ENCODE measurements around the gene FGF22. TPM values are rescaled to one million over a fixed set of nuclear protein-coding genes. Genes with fewer than 3 reads are reported as not detected.
A peak's percentile ranks its signal among the peaks of the same experiment; 100 is the strongest.

Gene FGF22
- polyA plus RNA-seq, 4 donors, result 0.12 to 0.30 TPM; not detected in 2

DNA sequence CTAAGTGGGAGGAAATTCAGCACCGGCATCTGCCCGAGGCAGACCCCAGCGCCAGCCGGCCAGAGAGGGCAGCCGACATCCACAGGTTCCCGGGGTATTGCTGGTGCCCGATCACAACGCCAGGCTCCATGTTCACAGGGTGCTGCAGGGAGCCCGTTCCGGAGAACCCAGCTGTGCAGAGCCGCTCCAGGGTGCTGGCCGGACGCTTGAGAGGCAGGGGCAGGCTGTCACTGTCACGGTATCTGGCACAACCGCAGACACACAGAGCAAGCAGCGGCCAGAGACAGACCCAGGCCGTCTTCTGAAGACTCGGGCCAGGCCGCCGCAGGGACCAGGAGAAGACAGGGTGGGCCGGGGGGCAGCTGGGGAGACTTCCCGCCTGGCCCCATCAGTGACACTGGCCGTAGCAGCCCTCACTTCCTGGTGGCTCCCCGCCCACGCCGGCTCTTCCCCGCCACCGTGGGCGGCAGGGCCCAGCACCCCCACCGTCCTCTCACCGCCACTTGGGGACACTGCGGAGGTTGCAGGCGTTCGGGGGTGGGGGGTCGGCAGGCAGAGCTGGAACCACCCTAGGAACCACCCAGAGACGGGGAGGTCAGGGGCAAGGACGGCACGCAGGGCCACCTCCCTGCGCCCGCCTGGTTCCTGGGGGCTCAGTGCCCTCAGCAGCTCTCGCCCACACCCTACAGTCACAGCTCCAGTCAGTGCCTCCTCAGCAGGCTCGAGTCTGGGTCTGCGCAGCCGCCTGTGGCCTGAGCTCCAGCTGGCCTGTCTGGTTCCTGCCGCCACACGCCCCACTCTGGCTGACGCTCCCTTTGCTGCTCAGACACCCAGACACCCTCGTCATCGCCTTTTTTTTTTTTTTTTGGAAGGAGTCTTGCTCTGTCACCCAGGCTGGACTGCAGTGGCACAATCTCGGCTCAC, 19.5 kb downstream of the FGF22 start:
- FAIRE-seq, result no peak
- no peaks in the 10 kb centered on the region for H3K9me3 ChIP-seq (ENCODE audit: control insufficient read depth in 2 of 2, insufficient read depth in 1 of 2, low read depth in 1 of 2, low read length in 1 of 2)
- no peak for DNase-seq
- H3K27me3 ChIP-seq (ENCODE audit: control insufficient read depth in 3 of 3, insufficient read depth in 3 of 3, low read length in 3 of 3), result no peaks in the 10 kb centered on the region
- peak overlapping the region in 2 of 3 donors; percentile 37 to 63 for H3K27ac ChIP-seq (ENCODE audit: low read depth in 1 of 3, low read length in 2 of 3)
- WGBS, 3 donors, result 58 to 67% (median 63%) methylated on average over 50 of the region's 50 CpGs
- peaks cover 0 to 62% (median 2%) of the 10 kb centered on the region in 3 donors for H3K36me3 ChIP-seq (ENCODE audit: control insufficient read depth in 3 of 3, insufficient read depth in 2 of 3, low read depth in 1 of 3, low read length in 3 of 3)
- H3K4me1 ChIP-seq (ENCODE audit: control insufficient read depth in 3 of 3, insufficient read depth in 2 of 3, low read depth in 1 of 3, low read length in 2 of 3), result peaks cover 10 to 60% (median 15%) of the 10 kb centered on the region in 3 donors
- peak overlapping the region in 1 of 3 donors; percentile 1 for H3K4me3 ChIP-seq (ENCODE audit: low read depth in 1 of 3, low read length in 3 of 3)

GRCh38 chr19:660793-661426, 21.2 kb downstream of the FGF22 start:
- H3K4me1 ChIP-seq (ENCODE audit: control insufficient read depth in 3 of 3, insufficient read depth in 2 of 3, low read depth in 1 of 3, low read length in 2 of 3), result peaks cover 10 to 70% (median 15%) of the 10 kb centered on the region in 3 donors
- no peak for FAIRE-seq
- 5 to 22% (median 13%) methylated on average over 19 to 20 of the region's 20 CpGs for WGBS, 3 donors

GRCh38 chr19:661427-662196, 21.9 kb downstream of the FGF22 start:
- Histone ChIP-seq H3K9me3 (ENCODE audit: control insufficient read depth in 2 of 2, insufficient read depth in 1 of 2, low read depth in 1 of 2, low read length in 1 of 2) (peaks cover 0 to under 1% of the 10 kb centered on the region in 2 donors), H3K4me3 (ENCODE audit: low read depth in 1 of 3, low read length in 3 of 3) (peak overlapping the region; percentile 64 to 100 (median 95)), H3K36me3 (ENCODE audit: control insufficient read depth in 3 of 3, insufficient read depth in 2 of 3, low read depth in 1 of 3, low read length in 3 of 3) (peaks cover 0 to 42% (median 2%) of the 10 kb centered on the region in 3 donors), H3K4me1 (ENCODE audit: control insufficient read depth in 3 of 3, insufficient read depth in 2 of 3, low read depth in 1 of 3, low read length in 2 of 3) (peaks cover 10 to 70% (median 15%) of the 10 kb centered on the region in 3 donors), H3K27me3 (ENCODE audit: control insufficient read depth in 3 of 3, insufficient read depth in 3 of 3, low read length in 3 of 3) (no peaks in the 10 kb centered on the region), H3K27ac (ENCODE audit: low read depth in 1 of 3, low read length in 2 of 3) (peak overlapping the region; percentile 91 to 97 (median 96))
- FAIRE-seq, result no peak
- 2 to 9% (median 4%) methylated on average over 31 of the region's 31 CpGs for WGBS, 3 donors
- peak; percentile 68 to 75 for DNase-seq

More at GRCh38 chr19:660793-661426, 21.2 kb downstream of the FGF22 start:
- Histone ChIP-seq H3K4me3 (ENCODE audit: low read depth in 1 of 3, low read length in 3 of 3) (peak overlapping the region; percentile 34 to 95 (median 64)), H3K27me3 (ENCODE audit: control insufficient read depth in 3 of 3, insufficient read depth in 3 of 3, low read length in 3 of 3) (no peaks in the 10 kb centered on the region), H3K9me3 (ENCODE audit: control insufficient read depth in 2 of 2, insufficient read depth in 1 of 2, low read depth in 1 of 2, low read length in 1 of 2) (no peaks in the 10 kb centered on the region), H3K36me3 (ENCODE audit: control insufficient read depth in 3 of 3, insufficient read depth in 2 of 3, low read depth in 1 of 3, low read length in 3 of 3) (peaks cover 0 to 47% (median 2%) of the 10 kb centered on the region in 3 donors), H3K27ac (ENCODE audit: low read depth in 1 of 3, low read length in 2 of 3) (peak overlapping the region; percentile 91 to 97 (median 96))
- DNase-seq, result peak; percentile 87 to 95

DNA sequence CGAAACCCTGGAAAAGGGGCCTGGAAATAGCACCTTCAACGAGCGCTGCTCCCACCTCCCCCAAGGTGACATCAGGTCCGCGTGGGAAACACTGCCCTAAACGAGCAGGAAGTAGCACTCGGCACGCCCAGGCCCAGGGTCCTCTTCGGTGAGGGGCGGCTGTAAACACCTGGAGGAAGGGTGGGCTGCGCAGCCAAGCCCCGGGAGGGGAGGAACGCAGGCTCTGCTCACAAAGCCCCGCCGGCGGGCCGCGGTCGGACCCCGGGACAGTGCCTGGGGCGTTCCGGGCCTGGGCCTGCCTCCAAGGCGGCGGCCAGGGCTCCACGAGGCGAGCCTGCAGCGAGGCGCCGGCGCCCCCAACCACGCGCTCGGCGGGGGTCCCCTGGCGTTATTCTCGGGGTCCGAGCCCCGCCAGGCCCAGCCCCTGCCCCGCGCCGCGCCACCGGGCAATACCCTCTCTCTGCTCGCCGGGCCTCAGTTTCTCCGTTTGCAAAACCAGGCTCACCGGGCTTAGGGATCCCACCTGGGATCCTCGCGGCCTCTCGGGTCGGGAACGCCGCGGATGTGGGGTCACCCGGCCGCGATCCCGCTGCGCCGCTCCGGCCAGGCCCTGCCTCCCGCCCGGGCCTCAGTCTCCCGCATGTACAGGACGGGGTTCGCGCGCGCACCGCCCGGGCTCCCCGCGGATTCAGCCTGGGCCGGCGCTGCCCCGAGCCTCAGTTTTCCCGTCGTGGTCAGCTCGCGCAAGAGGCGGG, 22.7 kb downstream of the FGF22 start:
- peaks cover 0 to 7% of the 10 kb centered on the region in 2 donors for H3K9me3 ChIP-seq (ENCODE audit: control insufficient read depth in 2 of 2, insufficient read depth in 1 of 2, low read depth in 1 of 2, low read length in 1 of 2)
- WGBS, 3 donors, result 0 to 1% (median 0%) methylated on average over 64 to 81 of the region's 81 CpGs
- peak; percentile 80 to 88 for DNase-seq
- no peaks in the 10 kb centered on the region for H3K27me3 ChIP-seq (ENCODE audit: control insufficient read depth in 3 of 3, insufficient read depth in 3 of 3, low read length in 3 of 3)
- FAIRE-seq, result no peak
- peaks cover 10 to 63% (median 15%) of the 10 kb centered on the region in 3 donors for H3K4me1 ChIP-seq (ENCODE audit: control insufficient read depth in 3 of 3, insufficient read depth in 2 of 3, low read depth in 1 of 3, low read length in 2 of 3)
- peak overlapping the region; percentile 91 to 97 (median 96) for H3K27ac ChIP-seq (ENCODE audit: low read depth in 1 of 3, low read length in 2 of 3)
- H3K36me3 ChIP-seq (ENCODE audit: control insufficient read depth in 3 of 3, insufficient read depth in 2 of 3, low read depth in 1 of 3, low read length in 3 of 3), result peaks cover 0 to 34% (median 2%) of the 10 kb centered on the region in 3 donors
- H3K4me3 ChIP-seq (ENCODE audit: low read depth in 1 of 3, low read length in 3 of 3), result peak overlapping the region; percentile 64 to 100 (median 95)

DNA sequence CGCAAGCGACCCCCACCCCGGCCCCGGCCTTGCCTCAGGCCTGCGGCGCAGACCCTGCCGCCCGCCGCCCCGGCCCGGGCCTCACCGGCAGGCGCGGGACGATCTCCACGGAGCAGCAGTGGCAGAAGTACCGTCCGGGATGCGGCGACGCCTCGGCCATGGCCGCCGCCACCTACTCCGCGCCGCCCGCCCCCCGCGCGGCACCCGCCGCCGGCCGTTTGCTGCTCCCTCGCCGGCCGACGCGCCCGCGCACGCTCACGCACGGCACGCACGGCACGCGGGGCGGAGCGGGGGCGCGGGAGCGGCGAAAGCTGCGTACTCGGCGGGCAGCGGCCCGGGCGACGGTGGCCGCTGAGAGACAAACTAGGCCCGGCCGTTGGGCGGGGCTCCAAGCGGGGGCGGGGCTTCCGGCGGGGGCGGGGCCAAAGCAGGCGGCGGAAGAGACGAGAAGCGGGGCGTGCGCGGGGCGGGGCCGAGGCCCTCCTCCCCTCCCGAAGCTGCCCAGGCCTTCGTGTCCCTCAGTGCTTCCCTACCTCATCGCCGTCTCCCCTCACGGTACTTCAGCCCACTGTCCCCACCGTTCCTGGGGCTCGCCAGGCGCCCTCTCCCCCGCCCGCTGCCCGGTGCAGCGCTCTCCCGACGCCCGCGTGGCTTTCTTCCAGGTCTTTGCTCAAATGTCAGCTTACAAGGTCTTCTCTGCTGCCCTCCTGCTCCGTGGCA, 23.4 kb downstream of the FGF22 start, which contains the start of gene RNF126:
TSS of gene RNF126 (minus strand) at position 253 of the 720 bp plus-strand sequence. CDS start at position 160, 93 bp downstream.
- 1% methylated on average over 26 to 97 of the region's 97 CpGs for WGBS, 3 donors
- peak; percentile 89 to 95 for DNase-seq
- Histone ChIP-seq H3K4me1 (ENCODE audit: control insufficient read depth in 3 of 3, insufficient read depth in 2 of 3, low read depth in 1 of 3, low read length in 2 of 3) (peaks cover 10 to 56% (median 15%) of the 10 kb centered on the region in 3 donors), H3K9me3 (ENCODE audit: control insufficient read depth in 2 of 2, insufficient read depth in 1 of 2, low read depth in 1 of 2, low read length in 1 of 2) (peaks cover 0 to 12% of the 10 kb centered on the region in 2 donors), H3K36me3 (ENCODE audit: control insufficient read depth in 3 of 3, insufficient read depth in 2 of 3, low read depth in 1 of 3, low read length in 3 of 3) (peaks cover 0 to 27% (median 2%) of the 10 kb centered on the region in 3 donors), H3K27ac (ENCODE audit: low read depth in 1 of 3, low read length in 2 of 3) (peak within 1 kb of the TSS; percentile 92 to 97 (median 96)), H3K27me3 (ENCODE audit: control insufficient read depth in 3 of 3, insufficient read depth in 3 of 3, low read length in 3 of 3) (no peaks in the 10 kb centered on the region), H3K4me3 (ENCODE audit: low read depth in 1 of 3, low read length in 3 of 3) (peak within 1 kb of the TSS; percentile 64 to 100 (median 95))
- FAIRE-seq, result no peak

DNA sequence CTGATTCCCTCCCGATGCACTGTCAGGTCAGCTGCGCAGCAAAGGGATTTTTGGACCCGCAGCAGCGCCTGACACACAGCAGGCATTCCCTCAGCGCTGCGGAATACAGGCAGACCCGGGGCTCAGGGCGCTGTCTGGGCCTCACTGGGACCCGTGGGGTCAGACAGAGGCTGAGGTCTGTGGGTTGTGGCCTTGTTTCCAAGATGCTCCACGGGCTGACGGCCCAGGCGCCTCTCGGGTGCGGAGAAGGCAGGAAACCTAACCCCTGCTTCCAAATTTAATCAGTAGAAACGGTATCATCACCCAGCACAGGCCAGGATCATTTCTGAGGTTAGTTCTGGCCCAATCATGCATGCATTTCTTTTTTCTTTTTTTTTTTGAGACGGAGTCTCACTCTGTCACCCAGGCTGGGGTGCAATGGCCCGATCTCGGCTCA, 24.0 kb downstream of the FGF22 start:
- WGBS, 3 donors, result 39 to 60% (median 52%) methylated on average over 18 of the region's 18 CpGs
- peaks cover 9 to 50% (median 11%) of the 10 kb centered on the region in 3 donors for H3K4me1 ChIP-seq (ENCODE audit: control insufficient read depth in 3 of 3, insufficient read depth in 2 of 3, low read depth in 1 of 3, low read length in 2 of 3)

DNA sequence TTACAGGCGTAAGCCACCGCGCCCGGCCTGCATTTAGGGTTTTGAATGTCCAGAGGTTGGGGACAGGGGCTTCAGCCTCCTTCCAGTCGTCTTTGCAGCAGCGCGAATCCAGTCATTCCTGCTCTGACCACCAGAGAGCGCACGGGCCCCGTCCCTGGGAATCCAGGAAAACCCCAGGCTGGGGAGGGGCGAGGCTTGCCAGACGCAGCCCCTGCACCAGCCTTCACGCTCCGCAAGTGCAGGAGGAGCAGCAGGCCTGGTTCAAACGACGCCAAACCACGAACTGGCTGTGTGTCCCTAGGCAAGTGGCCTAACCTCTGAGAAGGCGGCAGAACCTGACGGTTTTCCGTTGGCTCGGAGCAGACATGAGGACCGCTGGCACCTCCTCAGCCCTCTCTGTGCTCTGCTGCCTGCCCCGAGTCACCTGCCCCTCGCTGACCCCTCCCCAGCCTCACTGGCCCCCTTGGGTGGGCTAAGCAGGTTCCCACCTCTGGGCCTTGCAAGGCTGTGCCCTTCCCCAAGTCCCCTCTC, 25.3 kb downstream of the FGF22 start:
- no peak for FAIRE-seq
- Histone ChIP-seq H3K4me1 (ENCODE audit: control insufficient read depth in 3 of 3, insufficient read depth in 2 of 3, low read depth in 1 of 3, low read length in 2 of 3) (peaks cover under 1 to 37% (median 3%) of the 10 kb centered on the region in 3 donors), H3K27ac (ENCODE audit: low read depth in 1 of 3, low read length in 2 of 3) (no peak overlapping the region), H3K36me3 (ENCODE audit: control insufficient read depth in 3 of 3, insufficient read depth in 2 of 3, low read depth in 1 of 3, low read length in 3 of 3) (peaks cover 0 to 8% (median 0%) of the 10 kb centered on the region in 3 donors), H3K4me3 (ENCODE audit: low read depth in 1 of 3, low read length in 3 of 3) (no peak overlapping the region), H3K27me3 (ENCODE audit: control insufficient read depth in 3 of 3, insufficient read depth in 3 of 3, low read length in 3 of 3) (no peaks in the 10 kb centered on the region), H3K9me3 (ENCODE audit: control insufficient read depth in 2 of 2, insufficient read depth in 1 of 2, low read depth in 1 of 2, low read length in 1 of 2) (peaks cover 0 to 23% of the 10 kb centered on the region in 2 donors)
- DNase-seq, result peak; percentile 74 to 87
- WGBS, 3 donors, result 5 to 12% (median 7%) methylated on average over 24 of the region's 24 CpGs

More for the DNA sequence above, 24.0 kb downstream of the FGF22 start:
- H3K27me3 ChIP-seq (ENCODE audit: control insufficient read depth in 3 of 3, insufficient read depth in 3 of 3, low read length in 3 of 3), result no peaks in the 10 kb centered on the region
- peaks cover 0 to 17% of the 10 kb centered on the region in 2 donors for H3K9me3 ChIP-seq (ENCODE audit: control insufficient read depth in 2 of 2, insufficient read depth in 1 of 2, low read depth in 1 of 2, low read length in 1 of 2)
- peak overlapping the region; percentile 25 to 59 (median 27) for H3K4me3 ChIP-seq (ENCODE audit: low read depth in 1 of 3, low read length in 3 of 3)
- H3K27ac ChIP-seq (ENCODE audit: low read depth in 1 of 3, low read length in 2 of 3), result peak overlapping the region; percentile 81 to 92 (median 92)
- DNase-seq (no peak), FAIRE-seq (no peak)
- peaks cover 0 to 21% (median 0%) of the 10 kb centered on the region in 3 donors for H3K36me3 ChIP-seq (ENCODE audit: control insufficient read depth in 3 of 3, insufficient read depth in 2 of 3, low read depth in 1 of 3, low read length in 3 of 3)

All from small intestine (tissue), 7 donors.